Hepatocyte (in vitro differentiated cells): Measurements from ENCODE around the gene NTNG2. TPM values are rescaled to one million over a fixed set of nuclear protein-coding genes. Genes with fewer than 3 reads are reported as not detected.

Experiments used
- DNase-seq: peaks from one replicate; pipeline ENCODE4 v3.0.0-alpha.2; 2016; ENCODE audit warnings: low spot score
- H2AFZ ChIP-seq: fragments of 200-600 bp; sonication (generic); 2 replicates; pipeline ENCODE4 v1.6.0; 2016; ENCODE audit warnings: antibody characterized with exemption, mild to moderate bottlenecking
- H3K27ac ChIP-seq: fragments of 200-600 bp; sonication (generic); 2 replicates; pipeline ENCODE4 v1.5.1; 2016; ENCODE audit warnings: mild to moderate bottlenecking
- H3K27me3 ChIP-seq: fragments of 200-600 bp; sonication (generic); 2 replicates; pipeline ENCODE4 v1.6.1; 2016
- H3K36me3 ChIP-seq: fragments of 200-600 bp; sonication (generic); replicated peaks from 2 replicates; pipeline ENCODE4 v1.5.1; 2016; ENCODE audit warnings: low read depth; ENCODE audit not compliant: insufficient read depth
- H3K4me1 ChIP-seq: fragments of 200-600 bp; sonication (generic); 2 replicates; pipeline ENCODE4 v1.5.1; 2016; ENCODE audit warnings: mild to moderate bottlenecking, moderate library complexity; ENCODE audit not compliant: insufficient read depth
- H3K4me2 ChIP-seq: fragments of 200-600 bp; sonication (generic); 2 replicates; pipeline ENCODE4 v1.6.0; 2016
- H3K4me3 ChIP-seq: fragments of 200-600 bp; sonication (generic); 2 replicates; pipeline ENCODE4 v1.5.1; 2016; ENCODE audit warnings: mild to moderate bottlenecking
- H3K79me2 ChIP-seq: fragments of 200-600 bp; sonication (generic); 2 replicates; pipeline ENCODE4 v1.6.0; 2017; ENCODE audit warnings: mild to moderate bottlenecking
- H3K9me2 ChIP-seq: fragments of 200-600 bp; sonication (generic); replicated peaks from 2 replicates; pipeline ENCODE4 v1.6.0; 2017; ENCODE audit warnings: mild to moderate bottlenecking; ENCODE audit not compliant: insufficient read depth
- H3K9me3 ChIP-seq: fragments of 200-600 bp; sonication (generic); 2 replicates; pipeline ENCODE4 v1.5.1; 2016; ENCODE audit warnings: low read depth, mild to moderate bottlenecking
- H4K20me1 ChIP-seq: fragments of 200-600 bp; sonication (generic); 2 replicates; pipeline ENCODE4 v1.6.0; 2016; ENCODE audit warnings: mild to moderate bottlenecking; ENCODE audit not compliant: insufficient read depth, poor library complexity, severe bottlenecking
- CTCF ChIP-seq: fragments of 200-600 bp; sonication (generic); IDR thresholded peaks from 2 replicates; pipeline ENCODE4 v1.5.1; 2016; ENCODE audit warnings: antibody characterized with exemption, mild to moderate bottlenecking; ENCODE audit not compliant: poor library complexity
- EZH2 ChIP-seq: fragments of 200-600 bp; sonication (generic); IDR thresholded peaks from 2 replicates; pipeline ENCODE4 v1.6.1; 2016; ENCODE audit warnings: antibody characterized with exemption, mild to moderate bottlenecking, borderline replicate concordance
- EZH2phosphoT487 ChIP-seq: fragments of 200-600 bp; sonication (generic); IDR thresholded peaks from one replicate; pipeline ENCODE4 v1.6.1; 2018; ENCODE audit warnings: antibody characterized with exemption, mild to moderate bottlenecking, low read depth, moderate library complexity; ENCODE audit not compliant: unreplicated experiment, severe bottlenecking
- WGBS: methylation state at CpG from one replicate; pipeline ENCODE4 v1.1.6; 2016; ENCODE audit warnings: low lambda C conversion rate; ENCODE audit errors: missing lambda C conversion rate; 5-methylcytosine and 5-hydroxymethylcytosine counted together
- polyA plus RNA-seq: library from polyadenylated mRNA; unstranded; fragments of >200 nt; fragmentation: Nextera tagmentation; extraction: Ambion mirVana; gene quantifications from 2 replicates; pipeline ENCODE4 v1.2.1, GENCODE V29; 2016
- total RNA-seq: library from RNA; depleted of rRNA; stranded (reverse); fragments of >200 nt; gene quantifications from 2 replicates; pipeline ENCODE4 v1.2.3, GENCODE V29; 2014

The NTNG2 gene
- total and polyA plus RNA-seq, 2 experiments from 2014 or later = 0.48 to 1.8 TPM

- H3K27ac ChIP-seq = no peak overlapping the region
These were observed 14.5 kb downstream of the NTNG2 start for GRCh38 chr9:132176338-132176737.

GRCh38 chr9:132181796-132182313 is 20.0 kb downstream of the NTNG2 start:
- H4K20me1 ChIP-seq = no peaks in the 10 kb centered on the region
- H2AFZ ChIP-seq = no peak overlapping the region
- peaks cover 12% of the 10 kb centered on the region for H3K4me1 ChIP-seq
- no peak overlapping the region for H3K27ac ChIP-seq
- peaks cover 28% of the 10 kb centered on the region for H3K27me3 ChIP-seq
- H3K4me2 ChIP-seq = no peak overlapping the region
- no peak overlapping the region for H3K4me3 ChIP-seq
- no peaks in the 10 kb centered on the region for H3K9me3 ChIP-seq
- no peaks in the 10 kb centered on the region for H3K36me3 ChIP-seq
- no peak for TF ChIP-seq CTCF
- no peak for TF ChIP-seq EZH2phosphoT487
- no peak for TF ChIP-seq EZH2
- no peaks in the 10 kb centered on the region for H3K79me2 ChIP-seq
- 54% methylated on average over 19 of the region's 19 CpGs for WGBS
- DNase-seq = no peak
- H3K9me2 ChIP-seq = no peaks in the 10 kb centered on the region

More at GRCh38 chr9:132176338-132176737, 14.5 kb downstream of the NTNG2 start:
- H3K36me3 ChIP-seq = no peaks in the 10 kb centered on the region
- H3K4me3 ChIP-seq = no peak overlapping the region
- H3K9me2 ChIP-seq = no peaks in the 10 kb centered on the region
- no peaks in the 10 kb centered on the region for H4K20me1 ChIP-seq
- no peaks in the 10 kb centered on the region for H3K4me1 ChIP-seq
- no peak for DNase-seq
- no peaks in the 10 kb centered on the region for H3K79me2 ChIP-seq
- no peaks in the 10 kb centered on the region for H3K27me3 ChIP-seq
- H2AFZ ChIP-seq = no peak overlapping the region
- H3K9me3 ChIP-seq = no peaks in the 10 kb centered on the region
- WGBS = 95% methylated on average over 5 of the region's 5 CpGs
- TF ChIP-seq EZH2phosphoT487 (no peak), CTCF (no peak), EZH2 (no peak)
- no peak overlapping the region for H3K4me2 ChIP-seq

- Histone ChIP-seq H3K79me2 (no peaks in the 10 kb centered on the region), H2AFZ (no peak overlapping the region), H4K20me1 (no peaks in the 10 kb centered on the region), H3K27ac (no peak overlapping the region), H3K4me3 (no peak overlapping the region), H3K9me2 (no peaks in the 10 kb centered on the region), H3K4me2 (no peak overlapping the region), H3K27me3 (peaks cover 32% of the 10 kb centered on the region), H3K36me3 (no peaks in the 10 kb centered on the region), H3K4me1 (peaks cover 12% of the 10 kb centered on the region), H3K9me3 (no peaks in the 10 kb centered on the region)
- TF ChIP-seq EZH2 = no peak
- no peak for TF ChIP-seq EZH2phosphoT487
- peak; percentile 34 for TF ChIP-seq CTCF
- DNase-seq = no peak
- 41% methylated on average over 18 of the region's 18 CpGs for WGBS
These were observed 20.6 kb downstream of the NTNG2 start for GRCh38 chr9:132182314-132183091.
